Lower leg skin (tissue), 3 donors: ENCODE data around the gene DOP1A.

Experiments
- CTCF ChIP-seq, 3 donors: fragments of 450-650 bp; IDR thresholded peaks; one replicate each; pipeline ENCODE4 v1.5.1; 2016; ENCODE audit warnings: antibody characterized with exemption in 3 of 3, mild to moderate bottlenecking in 3 of 3, moderate library complexity in 2 of 3
- POLR2A ChIP-seq, 2 donors: fragments of 450-650 bp; IDR thresholded peaks; one replicate each; pipeline ENCODE4 v1.6.1; 2016 to 2017; ENCODE audit warnings: antibody characterized with exemption in 2 of 2, mild to moderate bottlenecking in 1 of 2, moderate library complexity in 1 of 2

DNA sequence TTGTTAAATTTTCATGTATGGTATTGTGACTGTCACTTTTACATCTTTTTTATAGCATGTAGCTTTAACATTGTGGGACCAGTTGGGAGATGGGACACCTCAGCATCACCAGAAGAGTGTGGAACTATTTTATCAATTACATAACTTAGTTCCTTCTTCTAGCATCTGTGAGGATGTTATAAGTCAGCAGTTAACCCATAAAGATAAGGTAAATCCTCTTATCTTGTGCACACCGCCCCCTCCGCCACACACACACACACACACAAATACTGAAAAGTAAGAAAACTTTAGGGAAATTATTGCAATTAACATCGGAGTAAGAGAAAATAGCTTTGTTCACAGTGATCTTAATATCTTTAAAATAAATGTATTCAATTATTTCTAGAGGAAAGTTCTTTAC, 64.7 kb downstream of the DOP1A start:
- no peak for TF ChIP-seq CTCF (IDR thresholded peaks at IDR 0.05)
- TF ChIP-seq POLR2A (IDR thresholded peaks at IDR 0.05), result no peak
